Hindlimb muscle (tissue), 1 donor: ENCODE results near the gene CNNM4. TPM values are rescaled to one million over a fixed set of nuclear protein-coding genes. Genes with fewer than 3 reads are reported as not detected.

ENCODE experiments used
- DNase-seq: peaks from one replicate; pipeline ENCODE4 v3.0.0-alpha.2; 2013
- polyA plus RNA-seq: library from polyadenylated mRNA; unstranded; fragments of 120-200 nt; gene quantifications from one replicate; pipeline ENCODE4 v1.2.1, GENCODE V29; 2013; ENCODE audit not compliant: insufficient read length

CNNM4 gene
- polyA plus RNA-seq, 1 donor, result 38.2 TPM

DNA sequence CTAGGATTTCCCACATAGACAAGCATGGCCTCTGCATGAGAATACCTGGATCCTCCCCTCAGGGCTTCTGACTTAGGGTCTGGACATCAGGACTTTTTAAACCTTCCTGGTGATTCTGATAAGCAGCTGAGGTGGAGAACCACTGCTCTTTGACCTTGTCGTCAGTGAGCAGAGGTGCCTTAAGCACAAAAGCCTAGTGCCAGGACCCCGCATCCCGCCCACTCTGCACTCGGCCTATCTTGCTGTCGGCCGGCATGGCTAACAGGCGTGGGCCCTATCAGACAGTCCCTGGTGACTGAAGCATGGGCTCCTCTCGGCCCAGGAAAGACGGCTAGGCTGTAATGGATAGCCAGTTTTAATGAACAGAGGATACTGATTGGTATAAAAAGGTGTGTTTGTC lies 76.9 kb downstream of the CNNM4 start:
- no peak for DNase-seq

DNA sequence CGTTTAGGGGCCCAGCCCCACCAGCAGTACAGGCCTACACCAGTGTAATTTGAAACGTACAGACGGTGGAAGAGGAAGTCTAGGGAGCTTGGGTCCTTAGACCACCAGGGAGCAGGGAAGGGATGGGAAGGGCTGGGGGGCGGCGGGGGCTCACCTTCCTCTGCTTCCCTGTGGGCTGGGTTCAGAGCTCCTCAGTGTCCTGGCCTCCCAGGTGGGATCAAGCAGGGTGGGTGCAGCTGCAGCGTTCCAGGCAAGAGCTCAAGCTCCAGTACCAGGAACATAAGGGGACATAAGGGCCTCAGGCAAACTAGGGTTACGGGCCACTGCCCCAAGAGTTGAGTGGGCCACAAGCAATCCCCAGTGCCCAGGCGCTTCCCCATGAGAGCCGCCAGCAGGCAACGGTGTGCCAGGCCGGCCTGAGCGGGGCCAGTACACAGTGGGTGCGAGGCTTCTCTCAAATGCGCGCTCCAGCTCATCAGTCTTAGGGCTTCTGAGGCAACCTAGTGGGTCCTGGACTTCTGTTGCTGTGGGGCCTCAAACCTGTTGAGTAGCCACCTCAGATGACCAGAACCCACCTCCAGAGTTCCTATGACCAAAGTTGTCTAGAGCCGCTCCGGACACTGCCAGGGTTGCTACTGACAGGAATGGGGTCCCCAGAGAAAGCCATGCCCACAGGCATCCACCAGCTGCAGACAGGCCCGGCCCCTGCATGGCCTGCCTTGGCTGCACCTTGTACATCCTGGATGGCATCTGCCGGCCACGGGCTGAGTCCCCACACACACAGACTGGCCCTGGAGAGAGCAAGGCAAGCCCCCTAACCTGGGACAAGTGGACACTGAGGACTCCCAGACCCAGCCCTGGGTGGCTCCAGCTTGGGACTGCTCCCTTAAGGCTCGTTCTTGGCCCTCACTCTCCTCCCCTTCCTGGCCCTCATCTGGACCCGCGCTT lies 77.9 kb downstream of the CNNM4 start:
- no peak for DNase-seq

DNA sequence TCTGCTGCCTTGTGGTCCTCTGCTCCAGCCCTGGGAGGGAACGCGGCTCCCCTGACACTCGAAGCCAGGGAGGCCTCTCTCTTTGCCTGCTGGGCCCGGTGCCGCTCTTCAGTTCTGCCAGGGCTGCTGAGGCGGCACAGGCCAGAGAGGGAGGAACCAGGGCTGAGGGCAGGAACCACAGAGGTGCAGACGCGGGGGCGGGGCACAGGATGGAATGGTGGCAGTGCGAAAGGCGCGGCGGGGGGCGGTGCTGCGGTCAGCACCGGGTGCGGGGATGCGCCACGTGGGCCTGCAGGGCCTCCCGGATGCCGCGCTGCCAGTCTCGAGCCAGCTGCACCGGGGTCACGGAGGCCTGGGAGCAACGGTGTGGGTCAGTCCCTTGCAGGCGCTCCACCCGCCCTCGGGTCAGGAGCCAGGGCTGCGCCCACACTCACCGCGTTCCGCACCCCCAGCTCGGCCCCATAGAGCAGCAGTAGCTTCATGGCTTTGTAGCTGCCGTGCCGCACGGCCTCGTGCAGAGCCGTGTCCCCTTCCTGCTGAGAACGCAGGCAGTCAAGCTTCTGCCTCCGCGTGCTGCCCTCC lies 78.7 kb downstream of the CNNM4 start:
- DNase-seq, result no peak

DNA sequence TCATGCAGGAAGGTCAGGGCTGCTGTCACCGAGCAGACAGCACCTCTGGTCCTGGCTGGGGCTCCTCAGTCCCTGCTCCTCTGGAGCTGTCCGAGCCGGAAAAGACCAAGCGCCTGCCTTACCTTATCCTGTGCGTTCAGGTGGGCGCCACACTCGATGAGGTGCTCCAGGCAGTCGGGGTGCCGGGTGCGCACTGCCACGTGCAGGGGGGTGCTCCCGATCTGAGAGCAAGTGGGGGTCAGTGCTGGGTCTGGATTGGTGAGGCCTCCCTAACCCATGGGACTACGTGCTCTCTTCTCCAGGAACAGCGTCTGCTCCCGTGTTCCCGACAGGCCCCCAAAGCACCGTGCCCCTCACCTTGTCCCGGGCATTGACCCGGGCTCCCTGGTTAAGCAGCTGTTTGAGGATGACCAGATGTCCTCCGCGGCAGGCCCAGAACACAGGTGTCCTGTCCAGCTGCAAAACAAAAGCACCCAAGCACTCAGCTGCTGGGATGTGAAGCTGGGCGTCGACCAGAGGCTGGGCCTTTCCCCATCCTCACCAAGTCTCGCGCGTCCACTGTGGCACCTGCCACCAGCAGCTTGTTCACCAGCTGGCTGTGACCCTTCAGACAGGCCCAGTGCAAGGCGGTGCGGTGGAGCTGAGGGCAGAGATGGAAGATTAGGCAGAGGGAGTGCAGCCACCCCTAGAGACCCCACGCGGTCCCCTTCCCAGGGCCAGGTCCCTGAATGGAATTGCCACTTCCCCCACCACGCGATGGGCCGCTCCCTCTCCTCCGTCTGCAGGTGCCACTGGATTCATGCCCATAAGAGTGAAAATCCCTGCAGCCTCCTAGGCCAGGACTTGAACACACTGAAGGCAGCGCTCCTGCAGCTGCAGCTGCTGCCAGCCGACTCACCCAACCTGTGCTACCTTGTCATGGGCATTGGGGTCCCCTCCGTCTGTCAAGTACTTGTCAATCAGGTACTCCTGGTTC lies 79.5 kb downstream of the CNNM4 start:
- no peak for DNase-seq

DNA sequence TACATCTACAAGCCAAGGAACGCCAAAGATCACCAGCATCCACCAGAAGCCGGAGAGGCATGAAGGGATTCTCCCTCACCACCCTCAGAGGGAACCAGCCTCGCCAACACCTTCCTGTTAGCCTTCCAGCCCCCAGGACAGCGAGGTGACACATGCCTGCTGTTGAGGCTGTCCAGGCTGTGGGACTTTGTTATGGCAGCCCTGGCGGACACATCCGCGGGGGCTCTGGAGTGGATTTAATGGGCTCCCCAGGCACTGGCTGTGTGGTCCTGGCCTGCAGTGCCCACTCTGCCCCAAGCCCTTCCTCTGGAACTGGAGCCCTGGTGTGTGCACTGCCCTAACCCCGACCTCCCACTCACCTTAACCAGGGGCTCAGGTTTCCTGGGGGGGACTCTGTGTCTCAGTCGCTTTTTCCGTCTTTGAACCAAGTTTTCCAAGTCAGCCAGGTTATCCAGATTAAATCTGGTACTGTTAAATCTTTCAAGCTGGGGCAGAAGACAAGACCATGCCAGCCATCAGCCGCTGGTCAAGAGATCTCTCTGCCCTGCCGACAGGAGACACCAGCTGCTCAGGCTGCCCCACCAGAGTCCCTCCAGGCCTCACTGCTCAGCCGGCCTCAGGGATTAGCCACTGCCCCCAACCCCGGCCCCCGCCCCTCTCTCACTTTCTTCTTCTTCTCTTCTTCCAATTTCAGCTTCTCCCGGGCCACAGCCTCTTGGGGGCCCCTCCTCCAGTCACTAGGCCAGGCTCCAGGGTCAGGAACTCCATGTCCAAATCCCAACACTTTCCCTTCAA lies 81.2 kb downstream of the CNNM4 start:
- DNase-seq, result no peak

DNA sequence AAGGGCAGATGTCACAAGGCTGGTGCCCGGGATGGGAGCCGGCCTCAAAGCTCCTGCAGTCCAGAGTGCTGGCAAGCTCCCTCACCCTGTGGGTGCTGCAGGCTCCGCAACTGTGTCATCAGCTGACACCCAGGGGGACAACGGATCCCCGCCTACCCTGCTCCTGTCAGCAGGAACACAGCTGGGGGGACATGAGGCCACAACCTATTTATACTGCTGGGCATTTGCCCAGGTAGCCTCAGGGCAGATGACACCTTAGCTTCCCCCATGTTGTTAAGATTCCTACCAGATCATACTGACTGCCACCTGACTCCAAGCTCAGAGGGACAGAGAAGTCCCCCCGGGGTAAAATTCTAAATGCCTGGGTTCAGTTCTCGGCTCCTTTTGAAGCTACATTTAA lies 81.9 kb downstream of the CNNM4 start:
- no peak for DNase-seq

DNA sequence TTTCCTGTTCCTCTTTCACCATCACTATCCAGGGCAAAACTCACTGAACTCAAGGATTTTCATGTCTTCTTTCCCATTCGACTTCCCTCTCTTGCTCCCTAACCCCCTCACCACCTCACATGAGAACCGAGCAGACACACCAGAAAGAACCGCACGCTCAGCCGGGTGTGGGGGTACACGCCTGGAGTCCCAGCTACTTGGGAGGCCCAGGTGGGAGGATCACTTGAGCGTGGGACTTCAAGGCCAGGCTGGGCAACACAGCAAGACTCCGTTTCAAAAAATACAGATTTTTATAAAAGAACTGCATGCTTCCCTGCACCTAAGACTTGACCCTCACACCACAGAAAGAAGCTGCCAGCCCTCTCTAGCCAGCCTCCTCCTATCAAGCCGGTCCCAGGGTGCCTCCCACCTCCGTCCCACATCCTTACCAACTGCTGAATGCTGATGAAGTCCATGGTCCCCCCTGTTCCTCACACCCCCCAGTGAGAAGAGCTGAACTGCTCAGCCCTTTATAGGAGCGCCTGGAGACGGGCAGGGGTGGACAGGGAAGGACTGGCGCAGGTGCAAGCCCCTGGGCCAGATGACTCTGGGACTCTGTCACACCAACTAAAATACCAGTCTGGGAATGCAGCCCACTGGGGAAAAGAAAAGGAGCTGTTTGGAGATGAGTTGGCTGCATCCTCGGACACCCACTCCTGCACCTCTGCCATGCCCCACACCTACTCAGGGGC lies 83.0 kb downstream of the CNNM4 start, which contains the start of gene ANKRD23:
Gene ANKRD23 (minus strand): TSS at position 484 of the 731 bp plus-strand sequence. CDS start 29 bp downstream, at position 455.
- no peak for DNase-seq

DNA sequence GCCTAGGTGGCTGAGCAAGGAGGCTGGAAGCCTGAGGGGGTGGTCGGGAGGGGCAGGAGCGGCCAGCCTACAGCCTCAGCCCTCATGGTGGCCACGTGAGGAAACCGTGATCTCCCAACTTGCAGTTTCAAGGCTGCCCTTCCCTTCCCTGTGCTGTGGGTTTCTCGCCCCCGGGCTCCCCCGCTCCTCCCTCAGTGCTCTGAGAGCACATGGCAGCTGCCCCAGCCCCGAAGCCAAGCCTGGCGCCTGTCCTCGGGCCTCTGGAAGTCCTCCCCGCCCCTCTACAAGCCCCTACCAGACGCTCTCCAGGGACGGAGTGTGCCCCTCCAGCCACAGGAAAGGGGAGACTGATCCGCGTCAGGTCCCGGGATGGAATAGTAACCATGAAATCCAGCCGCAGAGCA lies 83.7 kb downstream of the CNNM4 start:
- DNase-seq, result no peak

DNA sequence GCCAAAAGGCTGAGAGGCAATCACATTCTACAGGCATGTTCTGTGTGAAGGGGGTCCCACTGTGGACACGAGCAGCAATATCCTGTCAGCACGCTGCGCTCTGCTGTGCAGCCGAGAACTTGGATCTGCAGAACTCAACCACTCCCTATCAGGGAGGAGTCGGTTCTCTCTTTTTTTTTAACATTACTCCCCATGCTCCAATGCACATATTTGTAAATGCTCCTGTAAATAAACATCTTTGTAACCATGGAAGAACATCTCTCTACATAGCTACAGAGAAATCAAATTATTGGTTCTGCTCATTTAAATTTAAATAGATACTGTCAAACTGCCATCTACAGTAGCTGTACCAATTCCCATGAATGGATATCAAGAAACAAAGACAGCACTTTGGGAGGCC lies 86.1 kb downstream of the CNNM4 start:
- no peak for DNase-seq

DNA sequence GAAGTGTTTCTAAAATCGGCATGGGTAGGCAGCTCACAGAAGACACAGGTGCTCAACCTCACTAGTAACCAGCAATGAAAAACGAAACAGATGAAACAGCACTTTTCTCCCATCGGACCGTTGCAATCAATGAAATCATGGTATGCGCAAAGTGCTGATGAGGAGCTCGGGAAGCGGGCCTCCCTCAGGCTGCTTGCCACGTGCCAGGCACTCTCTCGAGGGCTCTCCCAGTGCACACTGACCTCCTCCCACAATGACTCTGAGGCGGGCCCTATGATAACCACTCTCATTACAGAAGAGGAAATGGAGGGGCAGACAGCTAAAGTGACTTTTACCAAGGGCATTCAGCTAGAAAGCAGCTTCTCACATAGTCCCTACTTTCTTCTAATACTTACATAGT lies 86.9 kb downstream of the CNNM4 start:
- DNase-seq, result no peak

DNA sequence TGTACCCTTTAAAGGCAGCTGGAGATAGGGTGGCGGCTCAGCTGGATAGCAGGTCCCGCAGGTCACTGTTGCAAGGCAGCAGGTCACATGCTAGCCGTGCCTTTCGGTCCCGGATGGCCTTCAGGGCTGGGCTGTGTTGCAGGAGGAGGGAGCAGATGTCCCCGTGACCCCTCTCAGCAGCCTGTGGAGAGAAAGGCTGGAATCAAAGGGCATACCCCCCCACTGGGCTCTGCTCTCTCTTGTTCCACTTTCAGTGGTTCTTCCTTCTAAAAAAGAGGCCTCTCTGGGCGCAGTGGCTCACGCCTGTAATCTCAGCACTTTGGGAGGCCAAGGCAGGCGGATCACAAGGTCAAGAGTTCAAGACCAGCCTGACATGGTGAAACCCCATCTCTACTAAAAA lies 87.6 kb downstream of the CNNM4 start:
- DNase-seq, result no peak

DNA sequence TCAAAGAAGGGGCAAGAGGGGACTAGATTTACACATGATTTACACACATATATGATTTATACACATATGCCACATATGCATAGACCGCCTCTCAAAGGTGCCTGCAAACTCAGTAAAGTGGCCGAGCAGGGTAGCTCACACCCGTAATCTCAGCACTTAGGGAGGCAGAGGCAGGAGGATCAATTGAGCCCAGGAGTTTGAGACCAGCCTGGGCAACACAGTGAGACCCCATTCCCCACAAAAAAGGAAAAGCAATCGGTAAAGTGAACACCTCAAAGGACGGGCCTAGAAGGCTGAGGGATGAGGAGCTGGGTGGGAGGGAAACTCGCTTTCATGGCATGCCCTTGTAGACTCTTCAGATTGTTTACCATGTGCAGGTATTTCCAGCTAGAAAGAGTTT lies 92.0 kb downstream of the CNNM4 start:
- no peak for DNase-seq

DNA sequence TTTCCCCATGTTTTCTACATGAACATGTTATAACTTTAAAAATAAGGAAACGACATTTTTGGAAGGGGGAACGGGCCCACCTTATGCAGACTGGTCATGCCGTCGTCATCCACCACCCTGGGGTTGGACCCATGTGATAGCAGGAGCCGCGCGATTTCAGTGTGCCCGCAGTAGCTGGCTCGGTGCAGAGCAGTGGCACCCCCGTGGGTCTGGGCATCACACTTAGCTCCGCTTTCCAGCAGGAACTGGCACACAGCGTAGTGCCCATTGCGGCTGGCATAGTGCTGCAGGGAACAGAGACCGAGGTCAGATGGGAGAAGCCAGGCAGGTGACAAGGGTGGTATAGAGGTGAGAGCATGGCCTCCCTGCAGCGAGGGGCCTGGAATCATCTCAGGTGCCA lies 92.6 kb downstream of the CNNM4 start:
- DNase-seq, result no peak

DNA sequence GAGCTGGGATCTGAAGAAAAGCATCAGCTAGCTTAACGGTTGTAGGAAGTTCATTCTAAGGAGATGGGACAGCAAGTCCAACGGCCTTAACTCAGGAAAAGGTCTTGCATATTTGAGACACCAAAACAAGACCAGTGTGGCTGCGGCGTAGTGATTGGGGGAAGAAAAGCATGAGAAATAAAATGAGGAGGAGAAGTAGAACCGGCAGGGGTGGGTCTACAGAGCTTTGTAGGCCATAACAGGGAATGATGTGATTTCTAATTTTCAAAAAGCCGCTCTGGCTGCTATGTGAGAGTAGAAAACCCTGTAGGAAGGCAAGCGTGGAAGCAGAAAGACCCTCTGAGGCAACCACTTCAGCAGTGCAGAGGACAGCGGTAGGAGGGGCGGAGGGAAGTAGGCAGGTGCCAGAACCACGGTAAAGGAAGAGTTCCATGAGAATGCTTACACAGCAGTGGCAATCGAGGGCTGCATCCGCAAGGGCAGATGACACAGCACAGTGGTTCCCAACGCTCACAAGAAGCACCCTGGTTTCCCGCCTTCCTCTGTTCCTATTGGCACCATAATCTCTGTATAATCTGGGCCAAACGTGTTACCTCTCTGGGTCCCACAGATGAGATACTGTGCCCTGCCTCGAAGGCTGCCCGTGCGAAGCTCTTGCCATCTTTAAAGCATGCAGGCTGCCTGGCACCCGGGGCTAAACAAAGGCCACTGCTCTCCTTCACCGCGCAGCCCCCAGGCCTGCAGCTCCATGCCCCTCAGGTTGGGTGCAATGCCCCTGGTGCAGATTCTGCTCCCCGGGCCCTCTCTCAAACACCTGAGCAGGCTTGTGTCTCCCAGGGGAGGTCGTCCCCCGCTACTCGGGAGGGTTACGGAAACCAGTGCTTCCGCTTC lies 96.3 kb downstream of the CNNM4 start:
- DNase-seq, result no peak

DNA sequence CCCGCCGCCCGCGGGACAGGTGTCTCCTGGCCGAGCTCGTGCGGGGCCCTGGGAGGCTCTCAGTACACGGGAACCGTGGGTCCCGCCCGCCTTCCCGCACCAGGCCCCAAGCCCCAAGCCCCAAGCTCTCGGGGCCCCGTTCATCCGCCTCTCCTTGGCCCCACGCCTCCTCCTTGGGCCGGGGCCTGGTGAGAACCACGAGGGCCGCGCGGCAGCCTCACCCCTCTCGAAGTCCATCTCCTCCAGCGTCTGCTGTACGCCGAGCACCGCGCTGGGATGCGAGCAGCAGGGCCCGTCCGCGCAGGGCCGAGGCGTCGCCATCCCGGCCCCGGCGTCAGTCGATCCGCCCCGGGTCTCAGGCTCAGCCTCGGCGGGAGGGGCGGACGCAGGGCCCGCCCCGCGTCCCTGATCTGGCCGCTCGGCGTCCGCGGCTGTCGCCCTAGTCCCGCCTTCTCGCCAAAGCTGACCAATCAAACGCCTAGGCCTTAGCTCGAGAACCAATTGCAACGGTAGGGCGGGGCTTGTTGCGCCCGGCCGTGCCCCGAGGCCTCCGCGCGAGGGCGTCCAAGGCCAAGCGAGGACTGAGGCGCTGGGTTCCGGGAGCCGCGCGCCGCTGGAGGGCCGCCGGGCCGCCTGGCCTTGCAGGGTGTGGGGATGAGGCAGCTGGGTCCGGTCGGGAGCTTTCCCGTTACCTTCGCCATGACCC lies 97.1 kb downstream of the CNNM4 start, which contains the start of gene ANKRD39:
Gene ANKRD39 (minus strand): TSS at position 350 of the 706 bp plus-strand sequence. CDS start 29 bp downstream, at position 321.
- DNase-seq, result peak; percentile 100

DNA sequence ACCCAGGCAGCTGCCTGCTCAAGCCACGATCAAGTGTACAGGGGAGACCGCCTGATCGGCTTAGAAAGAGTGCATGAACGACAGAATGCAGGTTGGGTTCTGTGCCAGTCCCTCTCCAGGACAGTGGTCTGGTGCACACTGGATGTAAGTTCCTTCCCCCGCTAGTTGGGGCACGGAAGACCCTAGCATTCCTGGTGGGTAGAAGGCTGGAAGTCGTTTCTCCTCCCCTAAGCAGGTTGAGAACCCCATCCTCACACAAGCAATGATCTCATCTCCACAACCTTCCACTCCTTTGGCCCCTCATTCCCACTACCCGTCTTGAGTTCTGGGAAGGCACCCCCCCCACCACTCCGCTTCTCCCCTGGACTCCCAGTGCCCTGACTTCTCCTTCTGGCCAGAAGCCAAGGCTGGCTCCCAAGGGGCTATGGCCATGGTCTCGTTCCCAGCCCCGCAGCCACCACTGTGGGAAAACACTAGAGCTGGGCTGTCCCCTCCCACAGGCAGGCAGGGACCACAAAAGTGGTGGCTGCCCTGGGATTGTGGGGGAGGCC lies 98.5 kb downstream of the CNNM4 start:
- DNase-seq, result no peak

DNA sequence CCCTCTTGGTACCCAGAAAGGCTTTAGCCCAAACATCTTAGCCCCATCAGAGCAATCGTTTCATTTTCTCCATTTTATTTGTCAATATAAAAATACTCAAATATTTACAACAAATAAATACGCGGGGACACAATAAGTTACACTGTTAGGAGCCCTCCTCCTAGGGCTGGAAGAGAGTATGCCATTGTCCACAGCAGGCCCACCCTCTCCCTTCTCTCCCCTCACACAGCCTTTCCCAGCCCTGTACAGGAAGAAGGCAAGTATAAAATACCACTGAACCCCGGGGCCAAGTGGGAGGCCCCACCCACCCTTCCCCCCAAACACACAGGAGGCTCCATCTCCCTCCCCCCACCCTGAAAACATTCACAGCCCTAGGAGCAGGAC lies 99.0 kb downstream of the CNNM4 start:
- DNase-seq, result no peak

DNA sequence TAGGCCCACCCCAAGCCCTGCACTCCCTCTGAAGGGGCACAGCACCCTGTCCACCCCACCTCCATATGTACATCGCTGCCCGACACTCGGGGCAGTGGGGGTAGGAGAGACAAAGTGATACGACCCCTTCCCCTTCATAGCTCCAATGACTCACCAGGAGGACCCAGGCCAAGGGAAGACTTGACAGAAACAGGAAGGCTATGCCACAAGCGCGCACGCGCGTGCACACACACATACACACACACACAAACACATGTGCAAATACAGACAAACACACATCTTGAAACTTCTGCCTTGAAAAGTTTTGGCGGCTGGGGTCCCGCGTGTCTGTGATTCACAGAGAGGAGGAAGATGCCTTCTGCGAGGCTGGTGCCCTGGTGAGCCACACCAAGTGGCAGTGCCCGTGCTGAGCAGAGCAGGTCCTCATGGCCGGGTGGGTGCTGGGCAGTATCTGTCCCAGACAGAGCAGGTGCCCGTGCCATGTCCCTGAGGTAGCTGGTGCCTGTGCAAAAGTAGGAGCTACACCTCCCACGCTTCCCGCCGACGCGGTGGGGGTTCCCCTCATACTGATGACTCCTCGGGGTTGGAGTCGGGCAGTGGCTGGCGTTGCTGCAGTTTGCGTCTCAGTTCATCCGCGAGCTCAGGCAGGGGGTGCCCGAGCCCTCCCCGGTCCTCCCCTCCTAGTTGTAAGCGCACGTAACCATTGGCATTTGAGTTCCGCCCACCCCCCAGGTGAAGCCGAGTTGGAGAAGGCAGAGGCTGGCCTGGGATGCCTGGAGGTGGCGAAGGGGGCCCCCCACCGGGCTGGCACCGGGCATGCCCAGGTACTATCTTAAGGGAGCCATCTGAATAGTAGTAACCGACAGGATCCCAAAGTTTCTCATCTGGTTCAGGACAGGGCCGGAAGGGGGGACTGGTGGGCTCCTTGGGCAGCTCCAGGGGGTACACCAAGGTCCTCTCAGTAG lies 99.6 kb downstream of the CNNM4 start:
- DNase-seq, result no peak
